Suprapubic skin (tissue), 3 donors: ENCODE results near the gene CABP1.

Source experiments
- POLR2AphosphoS5 ChIP-seq, 3 donors: sonication (generic); formaldehyde crosslinking; IDR thresholded peaks; one replicate each; pipeline ENCODE4 v1.6.1; 2017; ENCODE audit warnings: antibody characterized with exemption in 3 of 3
- TF ChIP-seq, protein P1 (sequence below), 2 donors: fragments of 200-600 bp in 1 of 2; fragments of 450-650 bp in 1 of 2; sonication (generic) in 1 of 2; IDR thresholded peaks; one replicate each; pipeline ENCODE4 v1.5.1; 2016 to 2019; ENCODE audit warnings: antibody characterized with exemption in 2 of 2, mild to moderate bottlenecking in 1 of 2, moderate library complexity in 1 of 2

DNA sequence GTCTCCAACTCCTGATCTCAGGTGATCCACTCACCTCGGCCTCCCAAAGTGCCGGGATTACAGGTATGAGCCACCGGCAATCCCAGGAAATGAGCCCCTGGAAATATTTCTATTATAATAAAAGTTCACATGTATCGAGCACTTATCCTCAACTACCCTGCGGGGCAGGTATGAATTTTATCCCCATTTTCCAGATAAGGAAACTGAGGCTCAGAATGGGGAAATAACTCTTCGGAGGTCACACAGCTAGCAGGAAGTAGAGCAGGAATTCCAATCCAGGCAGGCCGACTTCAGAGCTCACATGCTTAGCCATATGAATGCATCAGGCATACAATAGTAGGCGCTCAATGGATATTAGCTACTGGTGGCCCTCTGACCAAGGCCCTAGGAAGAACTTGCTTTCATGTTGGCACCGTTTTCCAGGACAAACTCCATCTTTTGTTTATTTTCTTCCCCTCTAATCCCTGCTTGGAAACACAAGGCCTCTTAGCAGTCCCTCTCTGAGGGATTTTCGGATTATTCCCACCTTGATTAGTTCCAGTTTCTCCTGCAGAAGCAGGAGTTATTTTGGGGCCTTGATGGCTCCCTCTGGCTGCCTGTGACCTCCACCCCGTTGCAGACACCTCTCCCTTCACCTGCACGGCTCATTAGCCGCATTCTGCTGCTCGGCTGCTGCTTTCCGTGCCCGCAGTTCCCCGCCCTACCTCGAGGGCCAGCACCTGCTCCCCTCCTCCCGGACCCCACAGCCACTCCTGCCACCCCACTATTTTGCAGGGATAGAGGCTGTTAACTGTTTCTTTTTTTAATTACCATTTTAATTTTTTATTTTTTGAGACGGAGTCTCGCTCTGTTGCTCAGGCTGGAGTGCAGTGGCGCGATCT, 40.5 kb upstream of the CABP1 start:
- TF ChIP-seq, protein P1, sequence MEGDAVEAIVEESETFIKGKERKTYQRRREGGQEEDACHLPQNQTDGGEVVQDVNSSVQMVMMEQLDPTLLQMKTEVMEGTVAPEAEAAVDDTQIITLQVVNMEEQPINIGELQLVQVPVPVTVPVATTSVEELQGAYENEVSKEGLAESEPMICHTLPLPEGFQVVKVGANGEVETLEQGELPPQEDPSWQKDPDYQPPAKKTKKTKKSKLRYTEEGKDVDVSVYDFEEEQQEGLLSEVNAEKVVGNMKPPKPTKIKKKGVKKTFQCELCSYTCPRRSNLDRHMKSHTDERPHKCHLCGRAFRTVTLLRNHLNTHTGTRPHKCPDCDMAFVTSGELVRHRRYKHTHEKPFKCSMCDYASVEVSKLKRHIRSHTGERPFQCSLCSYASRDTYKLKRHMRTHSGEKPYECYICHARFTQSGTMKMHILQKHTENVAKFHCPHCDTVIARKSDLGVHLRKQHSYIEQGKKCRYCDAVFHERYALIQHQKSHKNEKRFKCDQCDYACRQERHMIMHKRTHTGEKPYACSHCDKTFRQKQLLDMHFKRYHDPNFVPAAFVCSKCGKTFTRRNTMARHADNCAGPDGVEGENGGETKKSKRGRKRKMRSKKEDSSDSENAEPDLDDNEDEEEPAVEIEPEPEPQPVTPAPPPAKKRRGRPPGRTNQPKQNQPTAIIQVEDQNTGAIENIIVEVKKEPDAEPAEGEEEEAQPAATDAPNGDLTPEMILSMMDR (IDR thresholded peaks at IDR 0.05) = no peak
- no peak for TF ChIP-seq POLR2AphosphoS5 (IDR thresholded peaks at IDR 0.05)
